Heart right ventricle (tissue), 16 donors: ENCODE measurements around the gene GTF2IRD1. TPM values are rescaled to one million over a fixed set of nuclear protein-coding genes. Genes with fewer than 3 reads are reported as not detected.
"Not testable (repeated sequence)": the region's sequence is repeated elsewhere in the genome, so short reads cannot be mapped to it uniquely, and the experiment has no call there.

Source experiments
- ATAC-seq, 8 donors: fragments of 200-7000 bp; cut with Tn5 transposase; one replicate each; pipeline ENCODE4 v1.9.1; 2020; ENCODE audit warnings: mild to moderate bottlenecking in 8 of 8, moderate library complexity in 8 of 8, moderate number of reproducible peaks in 1 of 8
- DNase-seq, 2 donors: peaks; one replicate each; pipeline ENCODE4 v3.0.0-alpha.2; 2020
- H3K27ac ChIP-seq, 10 donors: fragments of 200-600 bp; sonication (generic) in 2 of 10; one replicate each; pipeline versions ENCODE4 v1.5.0 to v1.8.0; 2020 to 2022; ENCODE audit warnings: mild to moderate bottlenecking in 3 of 10
- H3K27me3 ChIP-seq, 7 donors: fragments of 200-600 bp; one replicate each; pipeline ENCODE4 v1.8.0; 2021 to 2022; ENCODE audit warnings: mild to moderate bottlenecking in 2 of 7
- H3K36me3 ChIP-seq, 9 donors: fragments of 200-600 bp; sonication (generic) in 1 of 9; one replicate each; pipeline versions ENCODE4 v1.5.0 to v1.8.0; 2020 to 2022; ENCODE audit warnings: mild to moderate bottlenecking in 2 of 9
- H3K4me1 ChIP-seq, 9 donors: fragments of 200-600 bp; sonication (generic) in 1 of 9; one replicate each; pipeline versions ENCODE4 v1.5.0 to v1.8.0; 2020 to 2022; ENCODE audit warnings: mild to moderate bottlenecking in 4 of 9
- H3K4me3 ChIP-seq, 10 donors: fragments of 200-600 bp; sonication (generic) in 2 of 10; one replicate each; pipeline versions ENCODE4 v1.5.0 to v1.8.0; 2020 to 2022; ENCODE audit warnings: mild to moderate bottlenecking in 7 of 10, moderate library complexity in 2 of 10
- H3K9me3 ChIP-seq, 11 donors: fragments of 200-600 bp in 10 of 11; sonication (generic) in 2 of 11; one replicate each; pipeline versions ENCODE4 v1.5.0 to v1.8.0; 2013 to 2022; ENCODE audit warnings: mild to moderate bottlenecking in 2 of 11, control low read depth in 1 of 11, moderate library complexity in 1 of 11
- CTCF ChIP-seq, 9 donors: fragments of 200-600 bp; sonication (generic) in 2 of 9; IDR thresholded peaks; one replicate each; pipeline versions ENCODE4 v1.5.0 to v1.8.0; 2021 to 2022; ENCODE audit warnings: antibody characterized with exemption in 9 of 9, mild to moderate bottlenecking in 5 of 9, moderate library complexity in 1 of 9
- WGBS, 2 donors: extraction: QIAGEN DNeasy Blood & Tissue Kit; methylation state at CpG; one replicate each; pipeline ENCODE4 v1.1.7; 2013; ENCODE audit warnings: inconsistent platforms in 1 of 2; 5-methylcytosine and 5-hydroxymethylcytosine counted together
- intact Hi-C, 10 donors: fragments of 100-400 bp; cut with DNase I; formaldehyde crosslinking; loops; one replicate each; pipeline versions ENCODE4 v1.11.1 to v1.14.2; 2022
- polyA plus RNA-seq, 2 donors: library from polyadenylated mRNA; stranded (reverse); fragments of 200-250 nt; gene quantifications; one replicate each; pipeline ENCODE4 v1.2.3, GENCODE V29; 2013
- total RNA-seq, 10 donors: library from RNA; stranded (reverse); fragmentation: NEBNext Ultra II Directional in 3 of 10; extraction: Animal tissue kit (Norgen Biotek cat#: 25700) in 3 of 10; gene quantifications; one replicate each; pipeline versions ENCODE4 v1.2.1 to v1.2.4, GENCODE V29; 2021 to 2023
- donor health status: Arrhythmogenic right ventricular cardiomyopathy.
- donor health status: ischemic (EF 13 %, LVEDD 7.1; RV severe dilation, severe dysfunction).
- donor health status: healthy with polysubstance abuse.
- donor health status: DM: no; HTN: yes; CAD: no.
- donor health status: DM: no; HTN: no; CAD: no.
- donor health status: ischemic (EF 25% LVEDD 6.9; RV normal size, moderate dysfunction).
- donor health status: ischemic (EF 25% LVEDD 5.7; RV mildly dilated, moderate dysfunction).
- donor health status: healthy.
- donor health status: DM: yes; HTN: yes; CAD: no.
- donor health status: Ischemic cardiomyopathy.
- donor health status: ischemic (EF 35%, LVEDD 5.7; RV mildly dilated, moderate dysfunction).
- donor health status: nonischemic (EF 11% LVEDD 7.7; RV severe dilation, severe dysfunction).
- donor health status: DM: yes; HTN: yes; CAD: no.
- donor health status: PGD.
- donor health status: ischemic (EF 29% LVEDD 5.4; RV normal size, mild dysfunction).
- donor health status: nonischemic (EF 23%, LVEDD 6.1; RV moderate dilation, normal function).

The GTF2IRD1 gene
- total and polyA plus RNA-seq, 12 donors, result 11.7 to 36.6 (median 18.0) TPM

GRCh38 chr7:74410772-74411171 lies 42.9 kb upstream of the GTF2IRD1 start:
- intact Hi-C loops, result loop anchor here in 5 of 10 donors (10.0 kb wide), 2 partner anchors 154 to 634 kb away; no protein-coding TSS in a partner anchor

DNA sequence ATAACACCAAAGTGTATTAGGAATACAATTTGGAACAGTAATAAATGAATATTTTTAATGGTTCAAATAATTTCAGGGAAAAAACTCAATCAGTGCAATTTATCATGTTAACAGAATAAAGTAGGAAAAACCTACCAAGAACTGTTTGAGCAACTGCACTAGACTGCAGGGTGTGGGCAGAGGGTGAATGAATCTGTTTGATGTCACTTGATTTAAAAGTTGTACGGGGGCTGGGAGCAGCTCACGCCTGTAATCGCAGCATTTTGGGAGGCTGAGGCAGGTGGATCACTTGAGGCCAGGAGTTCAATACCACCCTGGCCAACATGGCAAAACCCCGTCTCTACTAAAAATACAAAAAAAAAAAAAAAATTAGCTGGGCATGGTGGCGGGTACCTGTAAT lies 42.1 kb upstream of the GTF2IRD1 start:
- WGBS, 2 donors, result 81 to 88% methylated on average over 5 of the region's 5 CpGs
- not testable (repeated sequence) for DNase-seq
- intact Hi-C loops, result loop anchor here in 5 of 10 donors (10.0 kb wide), 2 partner anchors 153 to 633 kb away; no protein-coding TSS in a partner anchor

More at GRCh38 chr7:74410772-74411171, 42.9 kb upstream of the GTF2IRD1 start:
- WGBS, 2 donors, result 62 to 80% methylated on average over 2 of the region's 2 CpGs
- no peaks in the 10 kb centered on the region for H3K4me1 ChIP-seq
- H3K27me3 ChIP-seq, result no peaks in the 10 kb centered on the region
- no peak overlapping the region for H3K4me3 ChIP-seq
- no peak overlapping the region for H3K27ac ChIP-seq
- no peak for ATAC-seq
- TF ChIP-seq CTCF (IDR thresholded peaks at IDR 0.05), result no peak
- no peak for DNase-seq
- H3K9me3 ChIP-seq, result no peaks in the 10 kb centered on the region
- H3K36me3 ChIP-seq, result no peaks in the 10 kb centered on the region

DNA sequence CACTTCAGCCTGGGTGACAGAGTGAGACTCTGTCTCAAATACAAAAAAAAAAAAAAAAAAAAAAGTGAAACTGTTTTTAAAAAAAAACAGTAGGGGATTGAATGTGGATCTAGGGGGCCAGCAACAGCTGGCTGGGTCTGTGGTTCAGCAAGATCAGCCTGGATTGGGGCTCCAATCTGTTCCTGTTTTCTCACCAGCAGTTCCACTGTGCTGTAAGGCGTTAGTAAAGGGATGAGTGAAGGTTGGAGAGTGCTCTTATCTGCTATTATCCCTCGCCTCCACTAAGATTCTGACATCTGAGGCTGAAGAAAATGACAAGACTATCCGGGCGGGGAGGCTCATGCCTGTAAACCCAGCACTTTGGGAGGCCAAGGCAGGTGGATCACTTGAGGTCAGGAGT lies 41.6 kb upstream of the GTF2IRD1 start:
- no peak overlapping the region for H3K27ac ChIP-seq
- no peak for ATAC-seq
- DNase-seq, result no peak
- no peaks in the 10 kb centered on the region for H3K4me1 ChIP-seq
- H3K9me3 ChIP-seq, result no peaks in the 10 kb centered on the region
- intact Hi-C loops, result loop anchor here in 5 of 10 donors (1.0 to 10.0 kb wide), 3 partner anchors 35 to 633 kb away; no protein-coding TSS in a partner anchor
- peaks cover 0 to 3% (median 0%) of the 10 kb centered on the region in 7 donors for H3K27me3 ChIP-seq
- no peak overlapping the region for H3K4me3 ChIP-seq
- no peaks in the 10 kb centered on the region for H3K36me3 ChIP-seq
- WGBS, 2 donors, result 42 to 48% methylated on average over 4 of the region's 4 CpGs
- no peak for TF ChIP-seq CTCF (IDR thresholded peaks at IDR 0.05)

More for the DNA sequence above, 42.1 kb upstream of the GTF2IRD1 start:
- not testable (repeated sequence) for H3K4me1 ChIP-seq, H3K27ac ChIP-seq, H3K36me3 ChIP-seq, H3K4me3 ChIP-seq, H3K9me3 ChIP-seq, ATAC-seq, H3K27me3 ChIP-seq

- WGBS, 2 donors, result 88 to 92% methylated on average over 3 of the region's 3 CpGs
- intact Hi-C loops, result loop anchor here in 5 of 10 donors (1.0 to 10.0 kb wide), 3 partner anchors 35 to 632 kb away; no protein-coding TSS in a partner anchor
Measured at GRCh38 chr7:74412603-74413002, 41.1 kb upstream of the GTF2IRD1 start.

GRCh38 chr7:74414595-74415333 lies 38.9 kb upstream of the GTF2IRD1 start:
- not testable (repeated sequence) for H3K9me3 ChIP-seq, H3K4me1 ChIP-seq, H3K27me3 ChIP-seq, H3K27ac ChIP-seq, H3K36me3 ChIP-seq, ATAC-seq, DNase-seq, H3K4me3 ChIP-seq
- no CpG with 5 or more reads among the region's 7 CpGs for WGBS, 2 donors
- intact Hi-C loops, result loop anchor here in 7 of 10 donors (5.0 to 10.0 kb wide), 3 partner anchors 150 to 630 kb away; no protein-coding TSS in a partner anchor

More at GRCh38 chr7:74412603-74413002, 41.1 kb upstream of the GTF2IRD1 start:
- H3K4me3 ChIP-seq, result no peak overlapping the region
- no peak for ATAC-seq
- no peak for TF ChIP-seq CTCF (IDR thresholded peaks at IDR 0.05)
- H3K9me3 ChIP-seq, result no peaks in the 10 kb centered on the region
- no peak for DNase-seq
- H3K27me3 ChIP-seq, result peaks cover 0 to 5% (median 0%) of the 10 kb centered on the region in 7 donors
- H3K27ac ChIP-seq, result no peak overlapping the region
- H3K36me3 ChIP-seq, result no peaks in the 10 kb centered on the region
- peaks cover 0 to 5% (median 0%) of the 10 kb centered on the region in 9 donors for H3K4me1 ChIP-seq
